Activated T-cell treated with anti-CD3 and anti-CD28 coated beads, Interleukin-2, amount 50 U/mL, for 48 hours (primary cell): ENCODE measurements around the gene PRODH.
"Not testable (repeated sequence)": the region's sequence is repeated elsewhere in the genome, so short reads cannot be mapped to it uniquely, and the experiment has no call there.

Experiments used
- DNase-seq, 2 experiments: peaks; one replicate each; pipeline ENCODE4 v3.0.0-alpha.2; 2020

The PRODH gene

GRCh38 chr22:18968011-18968749 lies 32.1 kb upstream of the PRODH start:
- no peak for DNase-seq

DNA sequence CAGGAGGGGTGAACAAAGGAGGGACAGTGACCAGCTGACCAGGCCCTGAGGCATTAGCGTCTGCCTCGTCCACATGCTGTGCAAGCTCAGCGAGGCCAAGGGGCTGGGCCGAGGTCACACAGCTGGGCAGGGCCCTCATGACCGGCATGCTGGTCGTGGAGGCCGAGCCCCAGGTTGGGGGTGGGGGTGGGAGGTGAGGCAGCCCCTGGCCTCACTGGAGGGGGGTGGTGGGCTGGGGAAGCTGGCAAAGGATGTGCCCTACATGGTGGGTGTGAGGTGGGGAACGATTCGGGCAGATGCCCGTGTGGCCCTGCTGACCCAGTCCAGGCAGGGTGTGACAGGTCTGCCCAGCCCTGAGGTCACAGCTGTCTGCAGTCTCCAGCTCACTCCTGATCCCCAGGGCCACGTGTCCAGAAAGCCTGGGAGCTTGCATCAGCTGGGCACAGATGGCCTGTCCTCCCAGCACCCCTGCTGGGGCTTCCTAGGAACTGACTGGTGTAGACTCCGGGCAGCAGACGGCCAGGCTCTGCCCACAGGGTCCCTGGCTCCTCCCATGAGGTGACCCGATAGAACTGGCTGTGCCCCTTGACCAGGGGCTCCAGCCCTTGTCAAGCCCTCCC lies 31.4 kb upstream of the PRODH start:
- not testable (repeated sequence) for DNase-seq

DNA sequence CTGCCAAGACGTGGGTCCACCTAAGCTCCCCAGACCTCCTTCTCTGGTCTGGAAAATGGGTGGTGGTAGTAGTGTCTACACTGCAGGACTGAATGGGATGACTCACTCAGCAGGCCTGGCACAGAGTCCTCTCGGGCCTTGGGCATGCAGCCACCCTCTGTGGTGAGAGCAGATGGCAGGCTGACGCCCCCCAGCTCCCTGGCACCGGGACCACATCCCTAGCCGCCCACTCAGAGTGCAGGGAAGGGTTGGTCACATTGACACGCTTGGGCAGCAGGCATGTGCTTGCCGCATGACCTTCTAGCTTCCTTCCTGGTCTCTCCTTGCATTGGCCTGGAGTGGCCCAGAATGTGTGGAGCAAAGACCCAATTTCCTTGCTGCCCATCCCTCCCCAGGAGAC lies 30.7 kb upstream of the PRODH start:
- DNase-seq = no peak

DNA sequence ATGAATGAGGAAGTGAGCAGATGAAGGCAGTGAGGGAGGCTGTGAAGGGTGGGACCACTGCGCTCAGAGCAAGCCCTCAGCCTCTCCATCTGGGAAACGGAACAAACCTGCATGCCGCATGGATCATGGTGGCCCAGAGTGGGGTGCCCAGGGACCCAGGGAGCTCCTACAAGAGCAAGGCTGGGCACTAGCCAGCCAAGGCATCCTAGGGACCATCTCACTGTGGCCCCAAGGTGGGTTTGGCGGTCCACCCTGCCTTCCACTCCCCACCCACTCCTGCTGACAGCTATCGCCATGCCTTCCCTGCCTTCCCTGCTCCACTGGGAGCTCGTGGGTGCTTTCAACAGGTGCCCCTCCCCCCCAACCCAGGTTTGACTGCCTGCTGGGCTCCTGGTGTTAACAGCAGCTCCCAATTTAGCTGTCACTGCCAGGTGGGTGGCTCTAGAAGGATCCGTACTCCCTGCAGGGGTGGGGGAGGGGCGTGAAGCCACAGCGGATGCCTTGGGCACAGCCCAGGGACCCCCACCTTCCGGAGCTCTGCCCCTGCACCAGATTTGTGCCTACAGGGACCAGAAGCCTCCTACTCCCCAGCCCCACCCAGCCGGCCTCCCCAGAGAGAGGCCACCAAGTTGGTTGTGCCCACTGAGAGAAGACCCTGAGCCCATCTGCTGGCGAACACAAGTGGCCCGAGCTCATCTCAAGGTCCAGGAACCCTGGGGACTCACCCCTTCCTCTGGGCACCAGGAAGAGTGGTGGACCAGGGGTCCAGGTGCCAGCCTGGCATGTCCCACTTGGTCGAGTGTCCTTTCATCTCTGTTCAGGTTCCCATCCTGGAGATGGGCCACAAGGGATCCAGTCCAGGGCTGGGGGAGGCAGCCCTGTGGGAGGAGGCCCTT lies 29.7 kb upstream of the PRODH start:
- DNase-seq = no peak

DNA sequence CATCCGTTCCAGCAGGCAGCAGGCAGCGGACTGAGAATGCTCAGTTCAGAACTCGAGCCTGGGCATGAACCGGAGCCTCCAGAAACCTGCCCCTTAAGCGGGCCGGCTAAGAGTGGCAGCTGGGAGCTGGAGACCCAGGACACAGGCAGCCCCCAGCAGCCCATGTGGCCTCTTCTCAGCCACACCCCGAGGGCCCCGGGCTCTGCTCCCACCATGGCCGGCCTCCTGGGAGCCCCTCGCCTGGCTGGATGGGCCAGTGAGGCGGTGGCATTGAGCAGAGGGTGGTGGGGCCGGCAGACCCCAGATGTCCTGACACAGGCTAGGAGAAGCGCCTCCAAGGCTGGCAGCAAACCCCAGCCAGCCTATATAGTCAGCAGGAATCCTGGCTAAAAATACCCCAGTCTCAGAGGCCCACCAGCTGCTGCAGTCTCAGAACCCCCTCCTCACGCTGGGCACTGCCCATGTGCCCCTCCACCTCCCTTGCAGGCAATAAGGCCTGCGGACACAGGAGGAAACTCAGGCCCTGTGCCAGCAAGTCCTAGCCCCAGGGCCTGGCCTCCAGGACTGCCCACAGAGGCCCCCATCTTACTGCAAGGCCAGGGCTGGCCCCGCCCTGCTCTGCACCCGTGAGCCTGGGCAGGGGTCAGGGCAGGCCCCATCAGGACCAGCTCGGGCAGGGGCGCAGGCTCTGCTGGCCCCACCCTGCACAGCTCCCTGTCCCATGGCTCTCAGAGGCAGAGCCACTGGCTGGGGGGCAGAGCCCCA lies 28.6 kb upstream of the PRODH start:
- DNase-seq = not testable (repeated sequence)

DNA sequence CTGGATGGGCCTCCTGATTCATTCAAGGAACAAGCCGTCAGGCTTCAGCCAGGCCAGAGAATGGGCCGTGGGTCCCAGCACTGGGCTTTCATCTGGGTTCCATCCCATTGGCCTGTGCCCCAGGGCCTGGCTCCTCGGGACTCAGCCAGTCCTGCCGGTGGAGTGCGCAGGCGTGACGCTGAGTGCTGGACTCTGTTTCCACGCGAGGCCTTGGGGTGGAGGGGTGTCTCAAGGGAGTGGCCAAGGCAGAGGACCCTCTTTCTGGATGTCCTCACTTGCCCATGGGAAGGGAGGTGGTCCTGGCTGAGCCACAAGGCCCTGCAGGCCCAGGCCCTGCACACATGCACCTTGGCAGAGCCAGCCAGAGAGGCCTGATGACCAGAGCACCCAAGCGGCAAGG lies 28.0 kb upstream of the PRODH start:
- DNase-seq = not testable (repeated sequence)

GRCh38 chr22:18962308-18962635 lies 26.2 kb upstream of the PRODH start:
- no peak for DNase-seq

- DNase-seq = not testable (repeated sequence)
Observed at GRCh38 chr22:18961632-18962307, 25.7 kb upstream of the PRODH start.

- DNase-seq = not testable (repeated sequence)
Observed at GRCh38 chr22:18961201-18961600, 25.1 kb upstream of the PRODH start.

DNA sequence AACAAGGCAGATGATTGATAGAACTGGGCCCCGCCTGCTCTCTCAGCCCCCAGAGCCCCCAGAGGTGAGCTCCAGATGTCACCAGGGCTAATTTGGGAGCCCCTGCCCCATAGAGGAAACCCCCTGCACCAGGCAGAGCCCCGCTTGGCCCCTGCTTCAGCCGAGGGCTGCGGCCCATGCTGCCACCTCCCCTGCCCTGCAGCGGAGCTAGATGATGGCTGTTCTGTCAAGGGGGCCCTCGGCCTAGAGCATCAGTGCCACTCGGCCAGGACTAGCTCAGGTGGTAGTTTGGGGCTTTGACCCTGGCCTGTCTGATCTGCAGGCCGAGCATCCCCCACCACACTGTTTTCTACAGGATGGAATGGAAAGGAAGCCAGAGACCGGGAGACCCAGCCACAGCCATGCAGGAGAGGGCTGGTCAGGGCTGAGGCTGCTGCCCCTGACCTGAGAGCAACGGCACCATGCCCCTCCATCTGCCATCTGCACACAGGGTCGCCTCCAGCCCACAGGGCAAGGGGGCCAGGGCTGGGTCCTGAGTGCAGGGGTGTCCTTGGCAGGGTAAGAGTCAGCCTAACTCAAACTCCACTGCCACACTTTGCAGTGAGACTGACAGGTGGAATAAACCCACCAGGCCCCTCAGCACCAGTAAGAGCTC lies 24.2 kb upstream of the PRODH start:
- not testable (repeated sequence) for DNase-seq

DNA sequence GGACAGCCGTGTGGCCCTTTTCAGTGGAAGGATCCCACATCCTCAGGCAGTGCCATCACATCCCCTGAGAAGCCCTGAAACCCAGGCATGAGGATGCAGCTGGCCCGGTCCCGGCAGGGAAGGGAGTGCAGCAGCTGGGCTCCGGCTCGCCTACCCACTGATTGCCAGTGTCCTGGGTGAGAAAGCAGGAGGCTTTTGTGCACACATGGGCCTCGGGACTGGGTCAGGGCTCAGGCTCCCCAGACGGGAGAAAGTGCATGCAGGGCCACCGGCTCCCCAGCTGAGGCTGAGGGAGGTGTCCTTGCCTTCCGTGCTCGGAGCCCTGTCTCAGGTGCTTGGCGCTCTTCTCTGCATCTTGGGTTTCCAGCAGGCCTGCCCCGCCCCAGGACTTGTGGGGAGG lies 23.6 kb upstream of the PRODH start:
- DNase-seq = not testable (repeated sequence)

DNA sequence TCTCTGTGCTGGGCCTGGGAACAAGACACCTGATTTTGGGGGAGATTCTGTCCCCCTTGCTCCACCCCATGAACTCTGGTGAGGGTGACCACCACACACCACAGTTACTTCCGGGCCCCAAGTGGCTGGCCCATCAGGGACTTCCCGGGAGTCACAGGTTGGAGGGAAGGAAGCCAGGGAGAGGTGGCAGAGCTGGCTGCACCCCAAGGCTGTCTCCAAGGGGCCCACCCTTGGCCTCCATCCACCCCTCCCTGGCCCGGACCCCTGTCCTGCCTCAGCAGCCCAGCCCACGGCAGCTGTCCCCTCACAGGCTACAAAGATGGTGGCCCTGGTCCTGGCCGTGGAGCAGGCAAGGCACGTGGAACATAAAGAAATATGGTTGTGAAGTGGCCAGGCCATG lies 23.2 kb upstream of the PRODH start:
- DNase-seq = not testable (repeated sequence)

- DNase-seq = not testable (repeated sequence)
Observed at GRCh38 chr22:18958738-18959137, 22.6 kb upstream of the PRODH start.

- DNase-seq = peak in 1 of 2 experiments; percentile 18
Observed at GRCh38 chr22:18958321-18958705, 22.2 kb upstream of the PRODH start.

DNA sequence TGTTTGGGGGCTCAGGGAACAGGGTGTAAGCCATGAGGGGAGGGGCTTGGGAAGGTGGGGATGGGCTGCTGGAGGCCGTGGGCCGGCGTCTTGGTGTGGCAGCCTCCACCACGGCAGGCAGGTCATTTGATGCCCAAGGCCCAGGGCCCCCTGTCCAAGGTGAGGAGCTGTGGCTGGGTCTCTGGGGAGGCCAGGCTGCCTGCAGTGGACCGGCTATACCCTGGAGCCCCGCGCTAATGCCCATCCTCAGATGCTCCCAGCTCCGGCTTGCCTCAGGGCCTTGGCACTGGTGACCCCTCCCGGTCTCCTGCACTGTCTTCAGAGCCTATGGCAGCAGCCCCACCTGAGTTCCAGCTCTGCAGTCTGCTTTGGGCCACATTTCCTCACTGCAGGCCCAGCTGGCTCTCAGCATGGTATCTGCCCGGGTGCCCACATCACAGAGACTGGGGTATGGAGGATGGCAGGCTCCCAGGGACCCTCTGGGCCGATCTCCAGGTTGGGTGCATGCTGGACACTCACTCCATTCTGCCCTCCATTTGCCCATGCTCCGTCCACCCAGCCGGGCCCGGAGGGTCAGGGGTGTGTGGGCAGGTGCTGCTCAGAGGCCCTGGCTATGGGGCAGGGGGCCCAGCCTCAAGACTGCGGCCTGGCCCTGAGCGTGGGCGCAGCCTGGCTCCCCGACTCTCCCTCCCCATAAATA lies 21.7 kb upstream of the PRODH start:
- not testable (repeated sequence) for DNase-seq

- DNase-seq = not testable (repeated sequence)
Observed at GRCh38 chr22:18956956-18957355, 20.9 kb upstream of the PRODH start.

- DNase-seq = peak in 1 of 2 experiments; percentile 7
Observed at GRCh38 chr22:18956121-18956895, 20.2 kb upstream of the PRODH start.

- peak; percentile 13 to 14 for DNase-seq
Observed at GRCh38 chr22:18955696-18956095, 19.6 kb upstream of the PRODH start.

GRCh38 chr22:18954990-18955571 lies 19.0 kb upstream of the PRODH start:
- peak; percentile 10 for DNase-seq
